ENCODE data around the gene NRCAM. TPM values are rescaled to one million over a fixed set of nuclear protein-coding genes. Genes with fewer than 3 reads are reported as not detected.

Gene NRCAM
- polyA plus RNA-seq, 2 of the 4 experiments (the other 2 are of a cell fraction), result 129 to 210 TPM

GRCh38 chr7:108112683-108113082 is 343.6 kb downstream of the NRCAM start:
- CTCF ChIA-PET, result interaction anchor here (1.0 to 2.7 kb wide), 7 partner anchors 9 to 386 kb away, joined by 3 to 13 read pairs (median 4); no protein-coding TSS in a partner anchor
- Histone ChIP-seq H3K4me2 (no peak overlapping the region), H3K4me1 (0 out of 3 replicates have a peak, but pooled peaks cover 6% of the 10 kb centered on the region), H3K4me3 (no peak overlapping the region), H3K9me3 (no peaks in the 10 kb centered on the region), H3K27ac (no peak overlapping the region)
- POLR2A ChIA-PET, result no interaction called here
- no peak for ATAC-seq
- TF ChIP-seq HOXA7 (CRISPR knock-in tag; IDR thresholded peaks at IDR 0.05) (no peak), SMC3 (IDR thresholded peaks at IDR 0.05) (no peak), ZFP36 (IDR thresholded peaks at IDR 0.05; ENCODE audit: borderline replicate concordance, partially characterized antibody) (no peak), NR3C1 (IDR thresholded peaks at IDR 0.05) (no peak), CHD2 (IDR thresholded peaks at IDR 0.05; ENCODE audit: low read length, partially characterized antibody) (no peak), CEBPB (IDR thresholded peaks at IDR 0.05) (no peak), GATA3 (IDR thresholded peaks at IDR 0.05; ENCODE audit: borderline replicate concordance) (no peak), JUN (IDR thresholded peaks at IDR 0.05) (no peak), HEYL (CRISPR knock-in tag; IDR thresholded peaks at IDR 0.05) (no peak), BHLHE40 (IDR thresholded peaks at IDR 0.05; ENCODE audit: low read depth, low read length) (no peak)
- DNase-seq (ENCODE audit: low read depth in 1 of 2, low spot score in 1 of 2), result no peak
- WGBS (ENCODE audit: missing lambda C conversion rate), result 94% methylated on average over 2 of the region's 2 CpGs
- no peak for FAIRE-seq

DNA sequence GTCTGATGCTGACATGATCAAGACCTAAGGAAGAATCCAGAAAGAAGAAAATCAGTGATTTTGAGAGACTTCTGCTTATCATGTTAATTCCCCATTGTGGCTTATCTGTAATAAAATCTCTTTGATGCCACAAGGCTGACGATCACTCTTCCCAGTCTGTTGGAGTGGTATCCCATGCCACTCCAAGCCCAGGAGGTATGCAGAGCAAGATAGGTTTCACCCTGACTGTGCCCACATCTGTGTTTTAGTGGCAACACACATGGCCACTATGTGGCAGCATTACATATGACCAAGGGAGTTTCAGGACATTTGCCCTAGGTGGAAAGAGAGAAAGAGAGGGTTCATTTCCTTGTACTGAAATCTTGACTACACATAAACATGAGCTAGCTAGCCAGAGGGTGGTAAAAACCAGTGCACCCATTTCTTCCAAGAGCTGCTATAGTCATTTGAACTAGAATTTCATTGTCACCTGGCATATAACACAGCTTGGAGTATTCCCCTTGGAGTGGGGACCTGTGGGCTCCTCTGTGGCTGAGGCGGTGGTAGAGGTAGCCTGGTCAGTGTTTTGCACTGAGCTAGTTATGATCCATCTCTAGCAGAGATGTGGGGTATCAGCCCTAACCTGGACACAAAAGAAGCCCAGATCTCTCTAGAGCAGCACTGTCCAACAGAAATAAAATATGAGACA is 346.9 kb downstream of the NRCAM start:
- CTCF ChIA-PET, result interaction anchor here (0.8 to 2.8 kb wide), 11 partner anchors 9 to 388 kb away, joined by 3 to 12 read pairs (median 4); no protein-coding TSS in a partner anchor
- H3K4me2 ChIP-seq, result no peak overlapping the region
- POLR2A ChIA-PET, result no interaction called here
- H3K4me3 ChIP-seq, result no peak overlapping the region
- H3K27ac ChIP-seq, result no peak overlapping the region
- ATAC-seq, result peak; percentile 87 to 88
- peak; percentile 72 for FAIRE-seq
- peaks cover 6% of the 10 kb centered on the region; the same call in 1 of the 3 replicates for H3K4me1 ChIP-seq
- peak; percentile 28 to 48 for DNase-seq (ENCODE audit: low read depth in 1 of 2, low spot score in 1 of 2)
- no peaks in the 10 kb centered on the region for H3K9me3 ChIP-seq
- 81% methylated on average over 2 of the region's 2 CpGs for WGBS (ENCODE audit: missing lambda C conversion rate)
- no peak for TF ChIP-seq KDM5A (IDR thresholded peaks at IDR 0.05)
- TF ChIP-seq SMC3 (IDR thresholded peaks at IDR 0.05), result peak; percentile 56
- peak; percentile 54 to 56 for TF ChIP-seq RAD21 (conservative IDR thresholded peaks at IDR 0.05 in 1 of 2, IDR thresholded peaks at IDR 0.05 in 1 of 2)
- no peak for TF ChIP-seq ZSCAN20 (CRISPR knock-in tag; IDR thresholded peaks at IDR 0.05)
- TF ChIP-seq, protein P1, sequence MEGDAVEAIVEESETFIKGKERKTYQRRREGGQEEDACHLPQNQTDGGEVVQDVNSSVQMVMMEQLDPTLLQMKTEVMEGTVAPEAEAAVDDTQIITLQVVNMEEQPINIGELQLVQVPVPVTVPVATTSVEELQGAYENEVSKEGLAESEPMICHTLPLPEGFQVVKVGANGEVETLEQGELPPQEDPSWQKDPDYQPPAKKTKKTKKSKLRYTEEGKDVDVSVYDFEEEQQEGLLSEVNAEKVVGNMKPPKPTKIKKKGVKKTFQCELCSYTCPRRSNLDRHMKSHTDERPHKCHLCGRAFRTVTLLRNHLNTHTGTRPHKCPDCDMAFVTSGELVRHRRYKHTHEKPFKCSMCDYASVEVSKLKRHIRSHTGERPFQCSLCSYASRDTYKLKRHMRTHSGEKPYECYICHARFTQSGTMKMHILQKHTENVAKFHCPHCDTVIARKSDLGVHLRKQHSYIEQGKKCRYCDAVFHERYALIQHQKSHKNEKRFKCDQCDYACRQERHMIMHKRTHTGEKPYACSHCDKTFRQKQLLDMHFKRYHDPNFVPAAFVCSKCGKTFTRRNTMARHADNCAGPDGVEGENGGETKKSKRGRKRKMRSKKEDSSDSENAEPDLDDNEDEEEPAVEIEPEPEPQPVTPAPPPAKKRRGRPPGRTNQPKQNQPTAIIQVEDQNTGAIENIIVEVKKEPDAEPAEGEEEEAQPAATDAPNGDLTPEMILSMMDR (IDR thresholded peaks at IDR 0.05), result peak; percentile 63
- no peak for TF ChIP-seq HOXB13 (CRISPR knock-in tag; IDR thresholded peaks at IDR 0.05; ENCODE audit: low read depth)

GRCh38 chr7:108108131-108108530 is 348.1 kb downstream of the NRCAM start:
- ChIA-PET CTCF (interaction anchor here (0.6 to 2.8 kb wide), 3 partner anchors 37 to 417 kb away, joined by 3 to 12 read pairs (median 5); no protein-coding TSS in a partner anchor), POLR2A (no interaction called here)
- H3K4me3 ChIP-seq, result no peak overlapping the region
- no peak overlapping the region for H3K4me2 ChIP-seq
- DNase-seq (ENCODE audit: low read depth in 1 of 2, low spot score in 1 of 2) (no peak), FAIRE-seq (no peak), ATAC-seq (no peak)
- H3K4me1 ChIP-seq, result peaks cover 15% of the 10 kb centered on the region
- TF ChIP-seq HOXB5 (CRISPR knock-in tag; IDR thresholded peaks at IDR 0.05) (no peak), HOXB13 (CRISPR knock-in tag; IDR thresholded peaks at IDR 0.05; ENCODE audit: low read depth) (no peak), KDM1A (IDR thresholded peaks at IDR 0.05; ENCODE audit: low read depth) (no peak), JUN (IDR thresholded peaks at IDR 0.05) (no peak), RAD21 (conservative IDR thresholded peaks at IDR 0.05 in 1 of 2, IDR thresholded peaks at IDR 0.05 in 1 of 2) (no peak), HMGXB4 (CRISPR knock-in tag; IDR thresholded peaks at IDR 0.05; ENCODE audit: borderline replicate concordance) (no peak), RARB (CRISPR knock-in tag; IDR thresholded peaks at IDR 0.05) (no peak), EHMT2 (IDR thresholded peaks at IDR 0.05; ENCODE audit: low read depth) (no peak), POLR2A (IDR thresholded peaks at IDR 0.05; ENCODE audit: low read length) (no peak), SREBF2 (IDR thresholded peaks at IDR 0.05) (no peak), POLR2AphosphoS2 (conservative IDR thresholded peaks at IDR 0.05; ENCODE audit: low read length) (no peak), REST (IDR thresholded peaks at IDR 0.05) (no peak), MAX (IDR thresholded peaks at IDR 0.05) (no peak), MYC (IDR thresholded peaks at IDR 0.05; ENCODE audit: borderline replicate concordance, low read length) (no peak), CEBPB (IDR thresholded peaks at IDR 0.05) (no peak)
- H3K27ac ChIP-seq, result no peak overlapping the region
- no peaks in the 10 kb centered on the region for H3K9me3 ChIP-seq
